Measurements from ENCODE around the gene UBE3C. TPM values are rescaled to one million over a fixed set of nuclear protein-coding genes. Genes with fewer than 3 reads are reported as not detected.

UBE3C gene
- total RNA-seq, 2 experiments from 2014 or later = 53.9 to 60.7 TPM

GRCh38 chr7:157177983-157178381 is 39.3 kb downstream of the UBE3C start:
- Mint-ChIP-seq H3K27me3 (no peaks in the 10 kb centered on the region), H3K4me3 (no peak overlapping the region), H3K27ac (no peak overlapping the region), H3K9me3 (ENCODE audit: low read depth) (no peaks in the 10 kb centered on the region), H3K4me1 (no peaks in the 10 kb centered on the region), H3K36me3 (ENCODE audit: low read depth) (peaks cover 35% of the 10 kb centered on the region)
- ATAC-seq (no peak), DNase-seq (no peak)
- intact Hi-C loops (cut with DNase I, micrococcal nuclease) = no loop called here
- ChIA-PET POLR2A (no interaction called here), CTCF (no interaction called here)

- Mint-ChIP-seq H3K27ac (no peak overlapping the region), H3K4me3 (no peak overlapping the region), H3K27me3 (no peaks in the 10 kb centered on the region), H3K36me3 (ENCODE audit: low read depth) (peaks cover 44% of the 10 kb centered on the region), H3K4me1 (no peaks in the 10 kb centered on the region), H3K9me3 (ENCODE audit: low read depth) (no peaks in the 10 kb centered on the region)
- intact Hi-C loops (cut with DNase I, micrococcal nuclease) = no loop called here
- ChIA-PET CTCF (no interaction called here), POLR2A (no interaction called here)
- DNase-seq = no peak
- no peak for ATAC-seq
These were observed 45.1 kb downstream of the UBE3C start for GRCh38 chr7:157183832-157184231.

GRCh38 chr7:157188091-157188665 is 49.5 kb downstream of the UBE3C start:
- no peak for DNase-seq
- Mint-ChIP-seq H3K9me3 (ENCODE audit: low read depth) (no peaks in the 10 kb centered on the region), H3K27me3 (no peaks in the 10 kb centered on the region), H3K4me1 (no peaks in the 10 kb centered on the region), H3K4me3 (no peak overlapping the region), H3K36me3 (ENCODE audit: low read depth) (peaks cover 52% of the 10 kb centered on the region), H3K27ac (no peak overlapping the region)
- intact Hi-C loops (cut with DNase I, micrococcal nuclease) = loop anchor here in 1 of 2 experiments (5.0 kb wide), 1 partner anchor 216 kb away; no protein-coding TSS in a partner anchor
- no peak for ATAC-seq
- POLR2A ChIA-PET = no interaction called here
- CTCF ChIA-PET = no interaction called here

- CTCF ChIA-PET = no interaction called here
- intact Hi-C loops (cut with DNase I, micrococcal nuclease) = loop anchor here in 1 of 2 experiments (5.0 kb wide), 1 partner anchor 217 kb away; no protein-coding TSS in a partner anchor
- ATAC-seq (no peak), DNase-seq (no peak)
- Mint-ChIP-seq H3K36me3 (ENCODE audit: low read depth) (peaks cover 49% of the 10 kb centered on the region), H3K27me3 (no peaks in the 10 kb centered on the region), H3K27ac (no peak overlapping the region), H3K4me1 (no peaks in the 10 kb centered on the region), H3K9me3 (ENCODE audit: low read depth) (no peaks in the 10 kb centered on the region), H3K4me3 (no peak overlapping the region)
- POLR2A ChIA-PET = no interaction called here
These were observed 50.7 kb downstream of the UBE3C start for GRCh38 chr7:157189405-157189804.

GRCh38 chr7:157192861-157193260 is 54.1 kb downstream of the UBE3C start:
- POLR2A ChIA-PET = no interaction called here
- intact Hi-C loops (cut with DNase I, micrococcal nuclease) = no loop called here
- ATAC-seq = no peak

GRCh38 chr7:157193274-157193673 is 54.5 kb downstream of the UBE3C start:
- no peaks in the 10 kb centered on the region for H3K9me3 Mint-ChIP-seq (ENCODE audit: low read depth)
- no peaks in the 10 kb centered on the region for H3K27me3 Mint-ChIP-seq
- no peak for DNase-seq
- intact Hi-C loops (cut with DNase I, micrococcal nuclease) = no loop called here
- peaks cover 45% of the 10 kb centered on the region for H3K36me3 Mint-ChIP-seq (ENCODE audit: low read depth)
- peaks cover 2% of the 10 kb centered on the region for H3K4me1 Mint-ChIP-seq
- H3K4me3 Mint-ChIP-seq = no peak overlapping the region
- CTCF ChIA-PET = interaction anchor here (0.6 to 1.4 kb wide), 2 partner anchors 19 to 219 kb away, joined by 3 to 4 read pairs; no protein-coding TSS in a partner anchor
- H3K27ac Mint-ChIP-seq = no peak overlapping the region
- no peak for ATAC-seq
- POLR2A ChIA-PET = no interaction called here

More at GRCh38 chr7:157192861-157193260, 54.1 kb downstream of the UBE3C start:
- Mint-ChIP-seq H3K9me3 (ENCODE audit: low read depth) (no peaks in the 10 kb centered on the region), H3K4me1 (peaks cover 2% of the 10 kb centered on the region), H3K27me3 (no peaks in the 10 kb centered on the region), H3K4me3 (no peak overlapping the region), H3K36me3 (ENCODE audit: low read depth) (peaks cover 44% of the 10 kb centered on the region), H3K27ac (no peak overlapping the region)
- DNase-seq = no peak
- CTCF ChIA-PET = interaction anchor here (0.6 to 2.0 kb wide), 5 partner anchors 12 to 165 kb away, joined by 3 to 9 read pairs (median 4); no protein-coding TSS in a partner anchor

GRCh38 chr7:157194948-157195347 is 56.2 kb downstream of the UBE3C start:
- Mint-ChIP-seq H3K27me3 (no peaks in the 10 kb centered on the region), H3K27ac (no peak overlapping the region), H3K4me1 (peaks cover 2% of the 10 kb centered on the region), H3K9me3 (ENCODE audit: low read depth) (no peaks in the 10 kb centered on the region), H3K4me3 (no peak overlapping the region), H3K36me3 (ENCODE audit: low read depth) (peaks cover 41% of the 10 kb centered on the region)
- POLR2A ChIA-PET = no interaction called here
- intact Hi-C loops (cut with DNase I, micrococcal nuclease) = no loop called here
- DNase-seq = no peak
- CTCF ChIA-PET = interaction anchor here (1.2 kb wide), 1 partner anchor 39 kb away, joined by 3 read pairs; no protein-coding TSS in a partner anchor
- no peak for ATAC-seq

GRCh38 chr7:157195868-157196267 is 57.1 kb downstream of the UBE3C start:
- Mint-ChIP-seq H3K27me3 (no peaks in the 10 kb centered on the region), H3K36me3 (ENCODE audit: low read depth) (peaks cover 38% of the 10 kb centered on the region), H3K4me3 (no peak overlapping the region), H3K4me1 (peaks cover 2% of the 10 kb centered on the region), H3K27ac (no peak overlapping the region), H3K9me3 (ENCODE audit: low read depth) (no peaks in the 10 kb centered on the region)
- CTCF ChIA-PET = interaction anchor here (0.6 to 1.2 kb wide), 2 partner anchors 40 to 247 kb away, joined by 3 read pairs; no protein-coding TSS in a partner anchor
- intact Hi-C loops (cut with DNase I, micrococcal nuclease) = no loop called here
- ATAC-seq (no peak), DNase-seq (no peak)
- POLR2A ChIA-PET = no interaction called here

- Mint-ChIP-seq H3K36me3 (ENCODE audit: low read depth) (peaks cover 30% of the 10 kb centered on the region), H3K4me1 (no peaks in the 10 kb centered on the region), H3K27ac (no peak overlapping the region), H3K9me3 (ENCODE audit: low read depth) (no peaks in the 10 kb centered on the region), H3K4me3 (no peak overlapping the region), H3K27me3 (no peaks in the 10 kb centered on the region)
- ATAC-seq = no peak
- ChIA-PET POLR2A (no interaction called here), CTCF (interaction anchor here (0.6 to 1.7 kb wide), 2 partner anchors 16 to 182 kb away, joined by 3 read pairs; no protein-coding TSS in a partner anchor)
- intact Hi-C loops (cut with DNase I, micrococcal nuclease) = no loop called here
- DNase-seq = no peak
These were observed 65.4 kb downstream of the UBE3C start for GRCh38 chr7:157204134-157204533.

GRCh38 chr7:157205438-157205837 is 66.7 kb downstream of the UBE3C start:
- no peaks in the 10 kb centered on the region for H3K9me3 Mint-ChIP-seq (ENCODE audit: low read depth)
- ChIA-PET POLR2A (interaction anchor here (0.6 kb wide), 1 partner anchor 1999 kb away, joined by 3 read pairs; no protein-coding TSS in a partner anchor), CTCF (no interaction called here)
- H3K4me3 Mint-ChIP-seq = no peak overlapping the region
- no peaks in the 10 kb centered on the region for H3K27me3 Mint-ChIP-seq
- intact Hi-C loops (cut with DNase I, micrococcal nuclease) = no loop called here
- H3K4me1 Mint-ChIP-seq = no peaks in the 10 kb centered on the region
- DNase-seq (no peak), ATAC-seq (no peak)
- no peak overlapping the region for H3K27ac Mint-ChIP-seq
- peaks cover 29% of the 10 kb centered on the region for H3K36me3 Mint-ChIP-seq (ENCODE audit: low read depth)

GRCh38 chr7:157208571-157209413 is 70.1 kb downstream of the UBE3C start:
- Mint-ChIP-seq H3K36me3 (ENCODE audit: low read depth) (peaks cover 36% of the 10 kb centered on the region), H3K27me3 (no peaks in the 10 kb centered on the region), H3K4me1 (no peaks in the 10 kb centered on the region), H3K27ac (no peak overlapping the region), H3K9me3 (ENCODE audit: low read depth) (no peaks in the 10 kb centered on the region), H3K4me3 (no peak overlapping the region)
- ChIA-PET POLR2A (no interaction called here), CTCF (interaction anchor here (1.5 kb wide), 1 partner anchor 11 kb away, joined by 3 read pairs; no protein-coding TSS in a partner anchor)
- intact Hi-C loops (cut with DNase I, micrococcal nuclease) = no loop called here
- DNase-seq = no peak
- no peak for ATAC-seq

GRCh38 chr7:157210682-157211081 is 72.0 kb downstream of the UBE3C start:
- ATAC-seq = no peak
- POLR2A ChIA-PET = no interaction called here
- Mint-ChIP-seq H3K36me3 (ENCODE audit: low read depth) (peaks cover 32% of the 10 kb centered on the region), H3K4me3 (no peak overlapping the region), H3K9me3 (ENCODE audit: low read depth) (no peaks in the 10 kb centered on the region), H3K27ac (no peak overlapping the region), H3K4me1 (no peaks in the 10 kb centered on the region), H3K27me3 (no peaks in the 10 kb centered on the region)
- no peak for DNase-seq
- intact Hi-C loops (cut with DNase I, micrococcal nuclease) = no loop called here
- CTCF ChIA-PET = interaction anchor here (0.7 kb wide), 1 partner anchor 178 kb away, joined by 4 read pairs; no protein-coding TSS in a partner anchor
